ENCODE results near the gene CST6.
"Not testable (repeated sequence)": the region's sequence is repeated elsewhere in the genome, so short reads cannot be mapped to it uniquely, and the experiment has no call there.

Gene CST6

DNA sequence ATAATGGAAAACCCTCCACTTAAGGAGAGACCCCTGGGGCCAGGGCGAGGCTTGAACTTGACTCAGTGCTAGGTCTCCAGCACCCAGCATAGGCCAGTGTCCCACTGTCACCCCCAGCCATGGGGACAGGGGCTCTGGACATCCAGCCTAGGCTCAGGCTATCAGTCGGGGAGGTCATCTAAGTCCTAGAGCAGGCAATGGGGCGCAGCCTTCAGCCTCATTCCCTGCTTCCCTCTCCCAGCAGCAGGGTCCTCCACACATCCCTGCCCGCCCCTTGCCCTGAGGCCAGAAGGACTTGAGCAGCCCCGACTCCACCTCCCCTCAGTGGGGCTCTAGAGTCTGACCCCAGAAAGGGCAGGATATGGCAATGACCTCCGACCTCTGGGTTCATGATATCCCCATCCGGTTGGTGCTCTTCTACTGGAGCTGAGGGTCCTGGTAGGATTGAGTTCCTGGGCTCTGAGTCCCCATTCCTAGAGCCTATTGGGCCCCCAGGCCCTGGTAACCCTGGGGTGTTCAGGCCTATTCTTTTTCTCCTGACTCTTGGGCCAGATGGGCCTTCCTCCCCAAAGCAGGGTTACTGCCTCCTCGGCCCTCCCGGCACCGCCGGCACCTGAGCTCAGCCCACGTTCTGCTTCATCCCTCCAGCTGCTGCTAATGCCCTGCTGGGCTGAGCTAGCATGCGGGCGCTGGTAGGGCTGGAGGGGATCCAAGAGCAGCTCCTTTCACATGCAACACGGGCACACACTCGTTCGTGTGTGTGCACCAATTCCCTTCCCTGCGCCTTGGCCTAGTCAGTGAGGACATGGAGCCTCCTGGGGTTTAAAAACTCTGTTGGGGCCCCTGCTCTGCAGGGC, 4.4 kb downstream of the CST6 start:
- peak; percentile 70 for DNase-seq

DNA sequence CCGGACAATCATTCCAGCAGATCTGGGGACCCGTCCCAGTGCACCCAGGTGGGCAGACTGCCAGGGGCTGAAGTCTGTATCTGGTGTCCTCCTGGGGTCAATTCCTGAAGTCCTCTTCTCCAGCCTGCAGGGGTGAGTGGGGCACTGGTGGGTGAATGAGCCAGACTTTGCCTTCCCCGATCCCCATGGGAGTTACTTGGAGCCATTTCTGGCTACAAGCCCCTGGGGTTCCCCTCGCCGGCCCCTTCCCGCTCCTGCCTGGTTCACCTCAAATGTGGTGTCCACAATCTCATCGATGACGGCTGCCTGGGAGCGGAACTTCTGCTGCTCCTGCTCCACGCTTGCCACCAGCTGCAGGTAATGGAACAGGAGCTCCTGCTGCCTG, 5.0 kb downstream of the CST6 start:
- no peak for DNase-seq

DNA sequence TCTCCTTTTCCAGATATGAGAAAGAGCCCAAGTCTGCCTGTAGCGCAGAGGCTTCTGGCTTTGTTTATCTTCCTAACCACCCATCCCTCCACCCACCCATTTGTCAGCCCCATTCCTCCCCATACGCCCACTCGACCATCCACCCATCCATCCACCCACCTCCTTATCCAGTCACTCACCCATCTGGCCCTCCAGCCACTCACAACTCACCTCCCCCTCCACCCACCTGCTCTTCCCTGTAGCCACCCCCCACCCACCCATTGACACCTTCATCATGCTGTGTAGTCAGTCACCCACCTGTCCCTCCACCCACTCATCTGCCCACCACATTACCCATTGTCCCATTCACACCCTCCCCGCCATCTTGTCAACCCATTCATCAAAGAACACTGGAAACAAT, 5.5 kb downstream of the CST6 start:
- DNase-seq, result no peak

DNA sequence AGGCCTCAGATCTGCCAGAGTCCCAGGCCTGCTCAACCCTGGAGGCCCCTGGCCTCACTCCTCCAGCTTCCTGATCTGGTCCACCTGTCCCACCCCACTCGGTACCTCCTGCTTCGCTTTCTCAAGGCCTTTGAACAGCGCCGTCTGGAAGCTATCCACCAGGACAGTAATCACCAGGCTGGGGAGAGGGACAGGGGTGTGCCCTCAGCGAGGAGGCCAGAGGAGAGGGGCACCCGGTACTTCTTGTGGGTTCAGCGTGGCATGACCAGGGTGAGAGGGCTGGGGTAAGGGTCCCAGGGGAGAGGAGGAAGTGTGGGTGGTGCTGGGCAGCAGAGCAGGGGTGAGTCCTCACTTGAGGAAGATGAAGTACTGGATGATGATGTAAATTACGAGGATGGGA, 8.4 kb downstream of the CST6 start:
- DNase-seq, result no peak

DNA sequence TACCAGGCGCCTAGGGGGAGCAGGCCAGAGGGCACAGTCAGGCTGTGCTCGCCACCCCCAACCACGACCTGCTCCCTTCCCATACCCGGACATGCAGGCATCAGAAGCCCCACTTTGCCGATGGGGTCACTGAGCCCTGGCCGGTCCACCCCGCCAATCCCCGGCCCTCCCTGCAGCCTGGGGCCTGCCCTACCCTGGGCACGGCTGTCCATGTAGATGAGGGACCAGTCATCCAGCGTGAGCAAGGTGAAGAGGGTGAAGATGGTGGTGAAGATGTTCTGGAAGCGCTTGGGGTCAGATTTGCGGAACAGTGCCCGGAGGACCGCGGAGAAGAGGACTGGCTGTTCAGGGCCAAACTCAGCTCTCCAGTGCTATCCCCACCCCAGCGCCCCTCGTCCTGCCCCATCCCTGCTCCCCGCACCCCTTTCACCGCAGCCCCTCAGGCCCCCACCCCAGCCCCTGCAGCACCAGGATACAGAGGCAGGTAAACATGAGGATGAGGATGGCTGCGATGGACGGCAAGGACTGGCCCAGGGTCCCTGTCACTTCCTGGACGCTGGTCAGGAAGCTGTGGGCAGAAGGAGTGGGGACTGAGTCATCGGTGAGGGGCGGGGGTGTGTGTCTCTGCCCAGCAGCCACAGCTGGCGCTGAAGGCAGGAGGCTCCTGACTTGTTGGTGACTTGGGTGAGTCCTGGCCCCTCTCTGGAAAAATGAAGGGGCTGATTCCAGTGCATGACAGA, 9.0 kb downstream of the CST6 start:
- peak; percentile 40 for DNase-seq

DNA sequence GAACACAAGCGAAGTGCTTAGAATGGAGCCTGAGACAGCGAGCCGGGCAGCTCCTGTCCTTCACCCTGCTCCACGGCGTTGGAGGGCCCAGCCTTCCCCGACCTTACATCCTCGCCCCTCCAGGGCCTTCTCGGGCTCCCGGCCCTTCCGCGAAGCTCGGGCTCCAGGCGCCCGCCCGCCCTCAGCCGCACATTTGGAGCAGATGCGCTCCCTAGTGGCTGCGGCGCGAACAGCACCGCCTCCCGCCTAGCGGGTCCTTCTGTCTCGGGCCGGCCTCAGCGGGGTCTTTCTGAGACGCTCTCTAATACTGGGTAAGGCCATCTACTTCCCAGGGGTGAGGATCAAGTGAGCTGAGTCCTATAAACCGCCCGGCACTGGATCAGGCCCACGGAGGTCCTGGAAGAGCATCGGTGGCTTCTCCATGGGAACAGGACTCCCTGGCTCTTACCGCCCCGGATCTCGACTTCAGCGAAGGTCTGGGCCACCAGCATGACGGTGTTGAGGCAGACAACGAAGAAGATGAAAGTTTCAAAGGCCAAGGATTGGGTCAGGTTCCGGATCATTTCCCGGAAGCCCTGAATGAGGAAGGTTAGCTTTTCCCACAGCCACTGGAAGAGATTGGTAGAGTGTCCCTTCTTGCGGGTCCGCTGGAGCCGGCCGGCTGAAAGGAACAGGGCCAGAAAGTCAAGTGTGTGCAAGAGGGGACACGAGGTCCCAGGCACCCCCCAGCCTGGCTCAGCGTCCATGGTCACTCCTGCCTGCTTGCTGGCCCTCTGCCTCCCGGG, 10.8 kb downstream of the CST6 start:
- DNase-seq, result peak; percentile 89

DNA sequence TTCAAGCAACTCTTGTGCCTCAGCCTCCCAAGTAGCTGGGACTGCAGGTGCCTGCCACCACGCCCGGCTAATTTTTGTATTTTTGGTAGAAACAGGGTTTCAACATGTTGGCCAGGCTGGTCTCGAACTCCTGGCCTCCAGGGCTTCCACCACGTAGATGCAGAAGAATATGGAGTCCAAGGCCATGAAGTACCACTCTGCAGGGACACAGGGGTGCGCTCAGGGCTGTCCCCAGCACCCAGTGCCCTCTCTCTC, 11.3 kb downstream of the CST6 start:
- DNase-seq, result not testable (repeated sequence)

DNA sequence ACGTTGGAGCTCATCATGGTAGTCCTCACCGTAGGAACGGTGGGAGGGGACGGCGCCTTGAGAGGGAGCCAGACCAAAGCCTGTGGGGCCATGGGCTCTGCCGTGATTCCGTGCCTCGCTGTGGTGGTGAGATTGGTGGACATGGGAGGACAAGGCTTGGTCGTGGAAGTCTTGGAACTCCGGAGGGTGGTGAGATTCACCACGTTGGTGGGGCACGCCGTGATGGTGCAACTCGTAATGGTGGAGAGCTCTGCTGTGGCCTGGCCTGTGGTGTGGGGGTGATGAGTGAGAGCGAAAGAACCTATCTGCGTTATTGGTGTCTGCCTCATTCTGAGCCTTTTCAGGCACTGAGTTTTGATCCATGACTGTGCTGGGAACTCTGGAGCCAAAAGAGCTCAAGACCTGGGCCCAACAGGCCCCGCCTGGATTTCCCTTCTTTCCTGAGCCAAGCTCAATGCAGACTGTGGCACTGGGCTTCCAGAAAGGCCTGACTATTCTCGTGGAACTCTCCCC, 14.3 kb downstream of the CST6 start, which contains the start of gene CATSPER1:
TSS of gene CATSPER1 (minus strand) at position 463 of the 513 bp plus-strand sequence. CDS start at position 363, 100 bp downstream.
- DNase-seq, result no peak

DNA sequence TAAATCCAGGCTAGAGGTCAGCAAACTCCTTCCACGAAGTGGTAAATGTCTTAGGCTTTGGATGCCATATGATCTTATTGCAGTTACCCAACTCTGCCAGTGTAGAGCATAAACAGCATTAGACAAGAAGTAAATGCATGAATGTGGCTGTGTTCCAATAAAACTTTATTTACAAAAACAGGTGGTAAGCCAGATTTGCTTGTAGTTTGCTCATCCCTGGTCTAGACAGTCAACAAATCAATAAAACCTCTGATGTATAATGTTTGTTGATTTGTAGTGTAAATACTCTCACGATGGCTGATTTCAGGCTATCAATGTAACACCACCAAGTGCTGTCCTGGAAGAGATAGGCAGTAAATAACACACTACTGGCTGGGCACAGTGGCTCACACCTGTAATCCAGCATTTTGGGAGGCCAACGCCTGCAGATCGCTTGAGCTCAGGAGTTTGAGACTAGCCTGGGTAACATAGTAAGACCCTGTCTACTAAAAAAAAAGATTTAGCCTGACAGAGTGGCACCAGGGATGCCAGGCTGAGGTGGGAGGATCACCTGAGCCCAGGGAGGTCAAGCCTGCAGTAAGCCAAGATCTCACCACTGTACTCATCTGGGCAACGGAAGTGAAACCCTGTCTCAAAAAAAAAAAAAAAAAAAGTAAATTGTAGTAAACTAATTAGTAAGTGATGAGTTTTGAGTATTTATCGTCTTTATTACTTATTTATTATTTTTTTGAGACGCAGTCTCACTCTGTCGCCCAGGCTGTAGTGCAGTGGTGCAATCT, 21.3 kb downstream of the CST6 start:
- peak; percentile 71 for DNase-seq

DNA sequence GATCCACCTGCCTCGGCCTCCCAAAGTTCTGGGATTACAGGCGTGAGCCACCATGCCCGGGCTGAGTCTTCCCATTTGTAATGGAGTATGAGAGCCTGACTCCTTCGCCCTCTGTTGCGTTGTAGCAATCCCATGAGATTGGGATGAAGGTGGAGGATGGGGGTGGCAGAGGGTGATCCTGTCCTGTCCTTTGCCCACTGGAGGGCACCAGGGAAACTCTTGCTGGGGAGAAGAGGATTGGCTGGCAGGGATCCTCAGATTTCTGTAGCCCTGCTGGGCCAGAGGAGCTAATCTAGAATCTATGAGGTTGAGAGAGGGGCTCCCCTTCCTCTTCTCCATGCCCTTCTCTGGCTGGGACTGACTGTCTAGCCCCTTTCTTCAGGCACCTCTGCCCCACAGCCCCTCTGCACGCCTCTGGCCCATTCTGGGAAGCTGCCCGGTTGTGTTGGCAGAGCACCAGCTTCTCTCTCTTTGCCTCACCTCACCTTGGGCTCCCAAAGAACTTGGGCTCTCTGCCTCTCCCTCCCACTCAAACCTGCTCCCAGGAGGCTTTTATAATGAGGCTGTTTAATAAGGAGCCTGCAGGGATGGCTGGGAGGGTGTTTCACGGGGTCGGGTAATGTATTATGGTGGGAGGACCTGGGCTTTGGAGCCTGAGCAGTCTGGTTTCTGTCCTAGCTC, 24.0 kb downstream of the CST6 start:
- DNase-seq, result peak; percentile 40

DNA sequence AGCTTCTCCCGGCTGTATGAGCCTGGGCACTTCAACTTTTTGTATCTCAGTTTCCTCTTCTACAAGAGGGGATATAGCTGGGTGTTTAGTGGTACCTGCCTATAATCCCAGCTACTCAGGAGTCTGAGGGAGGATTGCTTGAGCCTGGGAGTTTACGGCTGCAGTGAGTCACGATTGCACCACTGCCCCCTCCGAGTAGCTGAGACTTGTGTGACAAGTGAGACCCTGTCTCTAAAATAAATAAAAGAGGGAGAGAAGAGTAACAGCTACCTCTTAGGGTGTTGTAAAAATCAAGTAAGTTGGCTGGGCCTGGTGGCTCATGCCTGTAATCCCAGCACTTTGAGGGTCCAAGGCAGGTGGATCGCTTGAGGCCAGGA, 24.5 kb downstream of the CST6 start:
- DNase-seq, result no peak

DNA sequence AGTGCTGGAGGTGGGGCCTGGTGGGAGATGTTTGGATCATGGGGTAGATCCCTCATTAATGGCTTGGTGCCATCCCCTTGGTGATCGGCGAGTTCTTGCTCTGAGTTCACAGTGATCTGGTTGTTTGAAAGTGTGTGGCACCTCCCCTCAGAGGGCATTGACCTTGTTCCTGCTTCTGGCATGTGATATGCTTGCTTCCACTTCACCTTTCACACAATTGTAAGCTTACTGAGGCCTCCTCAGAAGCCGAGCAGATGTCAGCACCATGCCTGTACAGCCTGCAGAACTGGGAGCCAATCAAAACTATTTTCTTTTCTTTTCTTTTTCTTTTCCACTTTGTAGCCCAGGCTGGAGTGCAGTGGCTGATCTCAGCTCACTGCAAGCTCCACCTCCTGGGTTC, 25.5 kb downstream of the CST6 start:
- no peak for DNase-seq

DNA sequence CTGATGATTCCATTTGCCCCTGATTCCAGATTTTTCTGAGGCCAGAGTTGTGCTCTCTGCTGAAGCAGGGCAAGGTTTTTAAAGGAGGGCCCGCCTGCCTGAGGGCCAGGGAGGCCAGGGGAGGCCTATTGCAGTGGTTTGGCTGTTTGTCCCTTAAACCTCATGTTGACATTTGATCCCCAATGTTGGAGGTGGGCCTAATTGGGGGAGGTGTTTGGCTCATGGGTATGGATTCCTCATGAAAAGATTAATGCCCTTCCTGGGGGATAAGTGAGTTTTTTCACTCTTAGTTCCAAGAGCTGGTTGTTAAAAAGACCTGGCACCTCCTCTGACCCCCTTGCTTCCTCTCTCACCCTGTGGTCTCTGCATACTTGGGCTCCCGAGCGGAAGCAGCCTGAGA, 28.0 kb downstream of the CST6 start:
- DNase-seq, result no peak

DNA sequence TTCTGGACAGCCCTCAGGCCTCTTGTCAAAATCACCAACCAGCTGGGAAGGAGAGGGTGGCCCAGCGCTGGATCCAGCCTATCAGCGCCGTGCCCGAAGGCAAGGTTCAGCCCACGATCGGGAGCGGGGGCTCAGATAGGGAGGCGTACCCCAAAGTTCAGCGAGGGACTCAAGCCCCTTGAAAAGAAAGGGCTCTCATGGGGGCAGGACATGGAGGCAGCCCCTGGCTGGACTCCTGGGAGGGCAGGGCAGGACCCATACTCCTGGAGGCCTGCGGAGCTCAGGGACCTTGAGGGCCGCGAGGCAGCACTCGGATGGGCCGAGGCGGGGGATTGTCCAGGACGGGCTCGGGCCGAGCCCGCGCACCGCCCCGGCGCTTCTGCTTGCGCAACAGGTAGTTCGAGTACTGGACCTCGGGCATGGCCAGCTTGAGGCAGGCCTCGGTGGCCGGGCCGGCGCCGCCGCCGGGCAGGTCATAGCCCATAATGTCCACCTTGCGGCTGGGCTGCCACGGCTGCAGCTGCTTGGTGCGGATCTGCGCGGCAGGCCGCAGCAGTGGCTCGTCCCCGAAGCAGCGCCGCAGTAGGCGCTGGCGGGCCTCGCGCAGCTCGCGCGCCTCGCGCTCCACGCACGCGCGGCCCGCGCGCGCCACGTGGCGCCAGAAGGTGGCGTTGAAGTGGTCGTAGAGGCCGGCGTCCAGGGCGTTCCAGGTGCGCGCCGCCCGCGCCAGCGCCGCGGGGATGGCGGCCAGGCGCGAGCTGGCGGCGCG, 30.6 kb downstream of the CST6 start:
- DNase-seq, result no peak

DNA sequence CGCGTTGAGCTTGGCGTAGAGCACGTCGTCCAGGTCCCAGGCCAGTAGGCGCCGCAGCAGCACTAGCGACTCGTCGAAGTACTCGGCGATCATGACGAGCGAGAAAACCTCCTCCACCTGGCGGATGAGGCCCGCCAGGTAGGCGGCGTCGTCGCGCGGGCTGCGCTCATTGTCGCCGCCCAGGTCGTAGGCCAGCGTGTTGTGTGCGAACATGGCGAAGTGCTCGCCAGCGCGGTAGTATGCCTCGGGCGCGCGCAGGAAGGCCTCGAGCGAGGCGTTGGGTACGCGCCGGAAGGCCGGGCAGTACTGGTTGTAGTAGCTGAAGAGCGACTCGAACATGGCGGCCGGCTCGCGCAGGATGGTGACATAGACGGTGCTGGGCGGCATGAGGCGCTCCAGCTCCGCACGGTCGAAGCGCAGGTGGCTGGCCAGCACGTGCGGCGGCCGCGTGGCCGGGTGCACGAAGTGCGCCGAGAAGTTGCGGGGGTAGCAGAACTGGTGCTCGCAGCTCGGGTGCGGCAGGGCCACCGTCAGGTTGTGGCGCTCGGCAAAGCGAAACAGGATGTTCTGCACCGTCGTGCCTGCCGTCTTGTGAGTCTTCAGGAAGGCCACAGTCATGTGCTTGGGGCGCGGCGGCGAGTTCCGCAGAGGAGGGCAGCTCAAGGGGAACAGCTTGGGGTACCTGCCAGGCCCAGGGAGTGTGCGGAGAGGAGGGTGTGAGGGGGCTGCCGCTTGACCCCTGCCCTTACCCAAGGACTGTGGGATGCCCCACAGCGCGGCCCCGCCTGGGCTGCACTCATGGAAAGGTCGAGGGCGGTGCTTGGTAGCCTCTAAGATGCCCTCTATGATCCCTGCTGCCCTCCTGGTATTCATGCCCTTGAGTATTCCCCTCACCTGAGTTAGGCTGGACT, 31.4 kb downstream of the CST6 start:
- DNase-seq, result no peak

DNA sequence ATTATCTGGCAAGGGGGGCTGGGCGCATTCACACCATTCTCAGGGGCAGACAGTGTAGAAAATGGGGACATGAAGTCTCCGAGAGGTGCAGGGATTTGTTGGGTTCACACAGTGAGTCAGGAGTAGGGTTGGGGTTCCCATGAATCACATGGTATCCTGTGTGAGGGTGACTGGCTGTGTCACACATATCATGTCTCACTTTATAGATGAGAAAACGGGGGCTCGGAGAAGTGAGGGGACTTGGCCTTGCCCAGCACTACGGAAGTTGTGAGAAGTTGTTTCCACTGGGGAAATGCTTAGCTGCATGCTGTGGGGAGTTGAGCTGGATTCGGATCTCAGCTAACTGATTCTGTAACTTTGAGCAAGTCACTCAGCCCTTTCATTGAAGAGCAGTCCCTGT, 32.9 kb downstream of the CST6 start:
- DNase-seq, result no peak

DNA sequence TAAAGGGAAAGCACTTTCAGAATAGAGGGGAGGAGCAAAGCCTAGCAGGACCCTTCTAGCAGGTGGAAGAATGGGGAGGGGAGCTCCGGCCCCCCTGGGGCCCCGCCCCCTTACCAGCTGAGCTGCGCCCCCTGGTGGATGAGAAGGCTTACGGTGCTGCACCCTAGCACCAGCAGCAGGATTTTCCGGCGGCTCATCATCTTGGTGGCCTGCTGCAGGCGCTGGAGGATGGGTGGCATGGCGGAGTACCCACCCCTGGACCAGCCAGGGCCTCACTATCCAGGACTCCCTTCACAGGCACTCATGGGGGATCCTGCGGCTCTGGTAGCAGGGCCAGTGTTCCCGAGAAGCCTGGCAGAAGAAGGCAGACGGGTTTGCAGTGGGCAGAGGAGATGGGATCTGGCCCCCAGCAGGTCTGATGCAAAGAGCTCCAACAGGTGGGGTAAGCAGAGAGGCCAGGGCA, 33.4 kb downstream of the CST6 start:
- peak; percentile 96 for DNase-seq

DNA sequence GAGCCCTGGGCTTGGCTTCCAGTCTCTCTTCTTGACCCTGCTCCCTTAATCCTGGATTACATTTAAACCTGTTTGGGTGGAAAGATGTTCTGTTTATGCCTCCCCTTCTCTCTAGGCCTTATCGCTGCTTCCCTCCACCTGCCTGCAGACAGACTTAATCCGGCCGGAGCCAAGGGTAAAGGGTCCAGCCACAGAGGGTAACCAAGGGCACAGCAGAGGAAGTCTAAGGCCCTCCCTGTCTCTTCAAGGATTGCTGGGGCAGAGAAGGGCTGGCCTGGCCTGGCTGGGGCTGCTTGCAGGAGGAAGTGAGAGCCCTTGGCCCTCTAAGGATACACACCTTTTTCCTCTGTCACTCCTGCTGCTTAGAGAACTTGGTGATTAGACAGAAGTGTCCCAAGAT, 35.1 kb downstream of the CST6 start:
- peak; percentile 50 for DNase-seq

DNA sequence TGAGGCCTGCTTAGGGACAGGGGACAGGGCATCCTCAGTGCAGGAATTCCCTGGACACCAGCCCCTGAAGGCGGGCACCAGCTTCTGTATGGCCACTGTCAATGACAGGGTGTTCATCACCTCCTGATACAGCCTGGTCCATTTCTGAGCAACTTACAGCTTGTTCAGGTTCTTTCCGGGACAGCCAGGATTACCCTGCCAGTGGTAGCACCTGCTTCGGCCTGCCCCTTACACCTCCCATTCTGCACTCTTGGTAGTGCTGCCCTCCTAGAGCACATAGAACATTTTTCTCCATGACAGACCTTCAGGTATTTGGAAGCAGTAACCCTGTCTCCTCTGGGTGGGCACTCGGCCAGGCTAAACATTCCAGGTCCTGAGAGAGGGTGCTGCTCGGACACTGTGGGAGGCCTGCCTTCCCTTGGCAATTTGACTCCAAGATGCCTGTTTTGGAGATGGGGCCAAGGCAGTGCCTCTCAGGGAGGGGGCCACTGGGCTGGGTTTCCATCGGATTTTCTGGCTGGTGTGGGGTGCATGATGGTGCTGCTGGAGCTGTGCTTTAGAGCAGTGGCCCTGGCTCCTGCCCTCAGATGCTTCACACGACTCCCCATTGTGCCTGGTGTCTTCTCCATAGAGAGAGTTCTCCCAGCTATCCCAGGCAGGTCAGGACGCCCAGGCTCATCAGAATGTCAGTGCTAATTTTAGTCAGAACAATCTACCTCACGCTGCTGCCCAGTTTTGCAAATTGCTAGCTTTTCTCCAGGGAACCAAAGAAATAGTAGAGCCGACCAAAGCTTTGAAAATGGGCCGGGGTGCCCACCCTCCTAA, 35.9 kb downstream of the CST6 start:
- DNase-seq, result no peak
